ENCODE results near the gene UBXN10.

Gene UBXN10

DNA sequence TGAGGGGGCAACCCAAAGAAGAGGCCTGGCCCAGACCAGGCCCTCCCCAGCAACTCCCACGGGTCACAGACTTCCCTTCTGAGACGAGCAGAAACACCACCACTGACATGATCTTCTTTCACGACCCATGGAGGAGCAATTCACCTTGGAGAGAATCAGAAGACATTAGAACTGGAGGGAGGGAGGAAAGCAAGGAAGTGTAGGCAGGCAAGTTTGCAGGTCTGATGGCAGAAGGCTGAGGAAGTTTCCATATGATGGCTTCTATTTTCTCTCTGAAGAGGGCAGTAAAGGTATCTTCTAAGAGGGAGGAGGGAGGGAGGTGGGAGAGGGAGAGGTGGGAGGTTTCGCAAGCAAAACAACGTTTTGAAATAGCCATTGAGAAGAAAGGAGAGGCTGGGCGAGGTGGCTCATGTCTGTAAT is 1.4 kb upstream of the UBXN10 start:
- peak; percentile 40 for DNase-seq

GRCh38 chr1:20184997-20185833 is 681 bp upstream of the UBXN10 start:
- DNase-seq, result peak; percentile 85

GRCh38 chr1:20187103-20187812 is 1.4 kb downstream of the UBXN10 start:
- DNase-seq, result peak; percentile 73

- peak; percentile 31 for DNase-seq
These were observed 2.0 kb downstream of the UBXN10 start for GRCh38 chr1:20187813-20188454.

DNA sequence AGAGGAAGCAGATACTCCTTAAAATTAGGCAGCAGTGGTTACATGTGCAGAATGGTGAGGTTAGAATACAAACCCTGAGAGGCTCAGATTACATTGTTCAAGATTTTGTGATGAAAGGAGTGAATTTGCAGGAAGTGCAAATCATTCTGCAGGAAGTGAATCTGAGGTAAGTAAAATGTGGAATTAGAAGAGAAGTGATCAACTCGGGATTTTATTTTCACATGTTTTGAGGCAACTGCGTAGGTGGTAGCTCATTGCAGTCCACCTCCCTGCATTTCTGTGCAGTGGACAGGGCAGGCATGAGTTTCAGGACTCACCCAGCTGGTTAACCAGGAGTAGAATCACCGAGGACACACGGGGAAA is 2.5 kb downstream of the UBXN10 start:
- no peak for DNase-seq

- DNase-seq, result no peak
These were observed 3.8 kb downstream of the UBXN10 start for GRCh38 chr1:20189664-20190063.

GRCh38 chr1:20190256-20191160 is 4.6 kb downstream of the UBXN10 start:
- DNase-seq, result no peak

DNA sequence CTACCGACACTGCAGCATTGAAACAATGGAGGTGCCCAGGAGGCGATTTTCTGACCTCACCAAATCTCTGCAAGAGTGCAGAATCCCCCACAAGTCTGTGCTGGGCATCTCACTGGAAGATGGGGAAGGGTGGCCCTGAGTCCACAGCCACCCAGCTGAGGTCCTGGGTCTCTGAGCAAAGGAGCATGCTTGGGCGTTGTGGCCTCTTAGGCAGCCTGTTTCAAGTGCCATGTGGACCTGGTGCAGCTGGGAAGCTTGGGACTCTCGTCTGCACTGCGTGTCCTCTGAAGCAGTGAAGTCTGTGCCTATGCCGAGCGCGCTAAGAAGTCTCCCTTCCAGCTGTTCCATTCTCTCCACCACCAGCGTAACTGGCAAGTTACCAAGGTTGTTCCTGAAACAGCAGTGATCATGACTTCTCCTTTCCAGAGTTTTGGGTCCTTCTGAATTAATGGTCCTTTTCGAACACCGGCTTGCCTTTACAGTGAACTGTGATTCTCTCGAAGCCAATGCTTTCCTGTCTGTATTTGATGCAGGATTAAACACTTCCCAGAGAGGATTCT is 5.5 kb downstream of the UBXN10 start:
- no peak for DNase-seq

GRCh38 chr1:20192364-20192763 is 6.5 kb downstream of the UBXN10 start:
- no peak for DNase-seq

GRCh38 chr1:20192871-20193411 is 7.0 kb downstream of the UBXN10 start:
- DNase-seq, result no peak

- no peak for DNase-seq
These were observed 8.3 kb downstream of the UBXN10 start for GRCh38 chr1:20194224-20194623.

GRCh38 chr1:20194757-20195461 is 9.0 kb downstream of the UBXN10 start:
- peak; percentile 81 for DNase-seq

DNA sequence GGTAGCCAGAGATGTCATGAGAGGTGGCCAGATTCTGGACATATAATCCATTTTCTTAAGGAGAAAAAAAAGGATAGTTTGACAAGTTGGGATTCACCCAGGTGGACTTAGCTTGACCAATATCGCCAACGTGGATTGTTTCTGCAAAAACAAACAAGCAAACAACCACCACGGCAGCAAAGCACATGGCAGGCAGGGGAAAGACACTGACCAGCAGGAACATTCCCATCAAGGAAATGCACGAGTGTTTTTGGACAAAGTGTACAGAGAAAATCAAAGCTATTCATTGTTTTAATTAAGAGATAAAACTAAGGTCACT is 9.5 kb downstream of the UBXN10 start:
- no peak for DNase-seq

DNA sequence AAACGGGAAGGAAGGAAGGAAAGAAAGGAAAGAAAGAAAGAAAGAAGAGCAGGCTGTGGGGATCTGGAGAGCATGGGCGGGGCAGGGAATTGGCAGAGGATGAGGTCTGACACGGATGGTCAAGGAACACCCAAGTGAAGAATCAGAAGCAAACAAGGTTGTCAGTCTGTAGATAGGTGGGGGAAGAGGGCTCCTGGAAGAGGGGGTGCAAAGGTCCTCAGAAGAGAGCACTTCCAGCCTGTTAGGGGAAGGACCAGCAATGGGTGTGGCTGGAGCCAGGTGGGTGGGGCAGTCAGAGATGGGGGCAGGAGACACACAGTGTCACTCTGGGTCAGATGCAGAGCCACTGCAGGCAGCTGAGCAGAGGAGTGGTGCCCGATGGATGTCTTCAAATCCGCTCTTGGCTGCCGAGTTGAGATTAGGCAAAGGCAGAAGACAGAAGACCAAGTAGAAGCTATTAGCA is 11.5 kb downstream of the UBXN10 start:
- no peak for DNase-seq

GRCh38 chr1:20198296-20198695 is 12.4 kb downstream of the UBXN10 start:
- no peak for DNase-seq

DNA sequence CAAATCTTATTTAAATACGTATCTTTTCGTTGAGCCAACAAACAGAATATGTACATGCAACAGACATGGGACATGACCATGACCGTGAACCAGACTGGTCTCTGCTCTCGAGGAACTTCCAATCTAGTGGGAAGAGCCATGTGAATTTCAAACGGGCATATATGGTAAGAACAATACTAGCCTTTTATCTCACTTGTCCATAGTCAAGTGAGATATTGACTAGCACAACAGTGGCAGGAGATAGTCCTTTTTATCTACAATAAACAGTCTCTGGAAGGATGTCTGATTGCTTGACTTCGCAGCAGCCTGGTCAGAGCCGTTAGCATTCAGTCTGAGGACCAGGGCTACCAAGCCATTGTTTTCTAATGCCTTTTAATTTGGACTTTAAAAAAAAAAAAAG is 13.0 kb downstream of the UBXN10 start:
- no peak for DNase-seq

GRCh38 chr1:20199403-20199802 is 13.5 kb downstream of the UBXN10 start:
- DNase-seq, result no peak

- no peak for DNase-seq
These were observed 13.9 kb downstream of the UBXN10 start for GRCh38 chr1:20199840-20200239.

- DNase-seq, result no peak
These were observed 15.1 kb downstream of the UBXN10 start for GRCh38 chr1:20200966-20201365.

GRCh38 chr1:20202166-20202565 is 16.3 kb downstream of the UBXN10 start:
- DNase-seq, result no peak

DNA sequence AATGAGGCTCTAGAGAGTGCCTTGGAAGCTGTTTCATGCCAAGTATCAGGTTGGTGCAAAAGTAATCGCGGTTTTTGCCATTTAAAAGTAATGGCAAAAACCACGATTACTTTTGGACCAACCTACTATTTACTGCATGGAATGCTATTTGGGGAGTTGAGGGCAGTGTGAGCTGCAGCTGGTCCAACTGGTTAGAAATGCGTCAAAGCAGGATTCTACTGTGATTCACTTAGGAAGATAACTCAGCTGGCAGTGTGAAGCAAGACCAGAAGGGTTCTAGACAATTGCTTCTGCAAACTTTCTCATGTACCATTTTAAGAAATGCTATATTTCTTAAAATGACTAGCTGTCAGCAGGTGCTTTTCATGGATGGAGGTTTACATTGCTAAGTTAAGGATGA is 21.6 kb downstream of the UBXN10 start:
- no peak for DNase-seq

DNA sequence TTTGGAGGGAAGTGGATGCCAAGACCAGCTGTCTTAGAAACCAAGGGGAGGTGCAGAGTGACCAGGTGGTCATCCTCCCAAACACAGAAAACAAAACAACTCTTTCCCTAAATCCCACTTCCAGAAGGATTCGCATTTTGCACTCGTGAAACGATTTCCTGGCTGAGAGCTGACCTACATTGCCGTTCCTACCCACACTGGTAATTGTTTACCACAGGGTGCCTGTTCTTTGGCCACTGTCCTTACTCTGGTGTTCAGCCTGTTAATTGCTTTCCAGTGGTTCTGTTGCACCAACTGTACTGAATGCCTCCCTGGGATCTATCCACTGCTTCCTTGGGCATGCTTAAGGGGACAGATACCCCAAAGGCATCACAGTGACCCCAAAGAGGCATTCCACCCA is 23.6 kb downstream of the UBXN10 start:
- DNase-seq, result no peak
